GM19324 (cell line): ENCODE results near the gene TMEM109.

Experiments
- ATAC-seq: cut with Tn5 transposase; IDR thresholded peaks from one replicate; pipeline ENCODE4 v1.9.1; 2021; ENCODE audit warnings: mild to moderate bottlenecking, moderate library complexity; ENCODE audit not compliant: unreplicated experiment, low FRiP score

TMEM109 gene

GRCh38 chr11:60913793-60914632, at the start of gene TMEM109:
Gene TMEM109, plus strand, starts transcription at chr11:60914158. Its CDS starts 5,536 bp downstream, at chr11:60919694.
- peak; percentile 56 for ATAC-seq

- no peak for ATAC-seq
Measured at GRCh38 chr11:60864856-60865513, 49.0 kb upstream of the TMEM109 start.

GRCh38 chr11:60866911-60867870, 46.8 kb upstream of the TMEM109 start, which contains the start of gene ZP1:
Gene ZP1, plus strand, starts transcription at chr11:60867542. Its CDS starts 20 bp downstream, at chr11:60867562.
- no peak for ATAC-seq

GRCh38 chr11:60867871-60868681, 45.9 kb upstream of the TMEM109 start:
- no peak for ATAC-seq

GRCh38 chr11:60868682-60869450, 45.1 kb upstream of the TMEM109 start:
- ATAC-seq, result no peak

- no peak for ATAC-seq
Measured at GRCh38 chr11:60869451-60869825, 44.5 kb upstream of the TMEM109 start.

- no peak for ATAC-seq
Measured at GRCh38 chr11:60870276-60870675, 43.7 kb upstream of the TMEM109 start.

GRCh38 chr11:60870733-60871377, 43.1 kb upstream of the TMEM109 start:
- no peak for ATAC-seq

- no peak for ATAC-seq
Measured at GRCh38 chr11:60871378-60872061, 42.4 kb upstream of the TMEM109 start.

- no peak for ATAC-seq
Measured at GRCh38 chr11:60872124-60872960, 41.6 kb upstream of the TMEM109 start.

GRCh38 chr11:60872961-60873524, 40.9 kb upstream of the TMEM109 start:
- no peak for ATAC-seq

- no peak for ATAC-seq
Measured at GRCh38 chr11:60873533-60873932, 40.4 kb upstream of the TMEM109 start.

GRCh38 chr11:60874421-60875365, 39.3 kb upstream of the TMEM109 start:
- no peak for ATAC-seq

GRCh38 chr11:60875366-60876167, 38.4 kb upstream of the TMEM109 start:
- no peak for ATAC-seq

GRCh38 chr11:60876168-60876485, 37.8 kb upstream of the TMEM109 start:
- no peak for ATAC-seq
